WERI-Rb-1 (cell line): Measurements from ENCODE around the gene SLCO2B1.

ENCODE experiments used
- DNase-seq: peaks from one replicate; pipeline ENCODE4 v3.0.0-alpha.2; 2020
- H3K27ac ChIP-seq: fragments of 250-450 bp; sonication (Bioruptor Pico); 2 replicates; pipeline ENCODE4 v1.5.1; 2020; ENCODE audit warnings: mild to moderate bottlenecking, moderate library complexity
- H3K27me3 ChIP-seq: fragments of 250-450 bp; sonication (Bioruptor Pico); 2 replicates; pipeline ENCODE4 v1.5.1; 2021; ENCODE audit warnings: mild to moderate bottlenecking, low read depth, moderate library complexity; ENCODE audit not compliant: insufficient read depth, severe bottlenecking
- H3K36me3 ChIP-seq: fragments of 250-450 bp; sonication (Bioruptor Pico); 2 replicates; pipeline ENCODE4 v1.5.1; 2020; ENCODE audit warnings: mild to moderate bottlenecking, moderate library complexity
- H3K4me3 ChIP-seq: 2 replicates; pipeline ENCODE4 v1.5.1; 2011; ENCODE audit warnings: low read depth, mild to moderate bottlenecking, control low read depth, low read length
- H3K9me3 ChIP-seq: fragments of 250-450 bp; sonication (Bioruptor Pico); 2 replicates; pipeline ENCODE4 v1.5.1; 2021; ENCODE audit warnings: mild to moderate bottlenecking, moderate library complexity; ENCODE audit not compliant: severe bottlenecking
- CTCF ChIP-seq: IDR thresholded peaks from 2 replicates; pipeline ENCODE4 v1.5.1; 2011; ENCODE audit warnings: low read depth, mild to moderate bottlenecking, control low read depth, inconsistent platforms, low read length

The SLCO2B1 gene

GRCh38 chr11:75174781-75175370, 24.0 kb downstream of the SLCO2B1 start:
- no peak for TF ChIP-seq CTCF
- Histone ChIP-seq H3K27me3 (no peaks in the 10 kb centered on the region), H3K4me3 (no peak overlapping the region), H3K36me3 (no peaks in the 10 kb centered on the region), H3K27ac (no peak overlapping the region), H3K9me3 (no peaks in the 10 kb centered on the region)
- DNase-seq = no peak

GRCh38 chr11:75182664-75183063, 31.8 kb downstream of the SLCO2B1 start:
- no peaks in the 10 kb centered on the region for H3K36me3 ChIP-seq
- no peaks in the 10 kb centered on the region for H3K27me3 ChIP-seq
- no peak for DNase-seq
- no peak for TF ChIP-seq CTCF
- no peak overlapping the region for H3K27ac ChIP-seq
- no peaks in the 10 kb centered on the region for H3K9me3 ChIP-seq
- no peak overlapping the region for H3K4me3 ChIP-seq

- Histone ChIP-seq H3K9me3 (no peaks in the 10 kb centered on the region), H3K27ac (no peak overlapping the region), H3K27me3 (no peaks in the 10 kb centered on the region), H3K36me3 (no peaks in the 10 kb centered on the region), H3K4me3 (no peak overlapping the region)
- TF ChIP-seq CTCF = no peak
- DNase-seq = no peak
These were observed 33.1 kb downstream of the SLCO2B1 start for GRCh38 chr11:75184051-75184450.

GRCh38 chr11:75184757-75185425, 34.0 kb downstream of the SLCO2B1 start:
- no peak overlapping the region for H3K27ac ChIP-seq
- no peak overlapping the region for H3K4me3 ChIP-seq
- DNase-seq = no peak
- H3K9me3 ChIP-seq = no peaks in the 10 kb centered on the region
- H3K36me3 ChIP-seq = no peaks in the 10 kb centered on the region
- no peak for TF ChIP-seq CTCF
- no peaks in the 10 kb centered on the region for H3K27me3 ChIP-seq

- Histone ChIP-seq H3K9me3 (no peaks in the 10 kb centered on the region), H3K4me3 (no peak overlapping the region), H3K27ac (no peak overlapping the region), H3K27me3 (no peaks in the 10 kb centered on the region), H3K36me3 (no peaks in the 10 kb centered on the region)
- DNase-seq = no peak
- no peak for TF ChIP-seq CTCF
These were observed 35.0 kb downstream of the SLCO2B1 start for GRCh38 chr11:75185866-75186265.

- DNase-seq = no peak
- H3K27me3 ChIP-seq = no peaks in the 10 kb centered on the region
- no peak overlapping the region for H3K4me3 ChIP-seq
- no peak overlapping the region for H3K27ac ChIP-seq
- H3K36me3 ChIP-seq = no peaks in the 10 kb centered on the region
- no peaks in the 10 kb centered on the region for H3K9me3 ChIP-seq
- no peak for TF ChIP-seq CTCF
These were observed 36.1 kb downstream of the SLCO2B1 start for GRCh38 chr11:75186999-75187398.
